GM12878 (cell line): ENCODE results near the gene PTPRN2. TPM values are rescaled to one million over a fixed set of nuclear protein-coding genes. Genes with fewer than 3 reads are reported as not detected.

ENCODE experiments used
- ATAC-seq: fragments of 200-7000 bp; cut with Tn5 transposase; 3 replicates; pipeline ENCODE4 v1.9.1; 2020; ENCODE audit warnings: mild to moderate bottlenecking, moderate library complexity
- BruUV-seq: library from RNA; stranded (reverse); fragments of 400-500 nt; replicated peaks from 2 replicates; lab custom pipeline; 2021; lab: Mats Ljungman, UMichigan
- CTCF ChIA-PET: fragments of 300-600 bp; sonication (Branson Sonifier 250); formaldehyde crosslinking; extraction: SDS; loops from one replicate; lab custom pipeline; 2021; ENCODE audit warnings: inconsistent platforms; lab: Yijun Ruan, JAX
- POLR2A ChIA-PET: fragments of 350-600 bp; formaldehyde crosslinking; extraction: SDS; loops from one replicate; lab custom pipeline; 2021; ENCODE audit warnings: inconsistent platforms; lab: Charles Lee
- RAD21 ChIA-PET: fragments of 300-600 bp; sonication (Branson Sonifier 250); formaldehyde crosslinking; loops from one replicate; lab custom pipeline; 2023; ENCODE audit warnings: antibody characterized with exemption; ENCODE audit not compliant: unreplicated experiment; lab: Charles Lee
- SMC1A ChIA-PET: fragments of 300-600 bp; sonication (Branson Sonifier 250); formaldehyde crosslinking; loops from one replicate; lab custom pipeline; 2023; ENCODE audit not compliant: unreplicated experiment, uncharacterized antibody; lab: Charles Lee
- DNase-seq: peaks from one replicate; pipeline ENCODE4 v3.0.0-alpha.2; 2011; ENCODE audit warnings: low read depth, low spot score
- FAIRE-seq: peaks from 3 replicates; lab custom pipeline; 2011; peaks lifted over from hg19 to GRCh38; lab: Jason Lieb, UNC
- H2AFZ ChIP-seq: 2 replicates; pipeline ENCODE4 v1.6.0; 2011; ENCODE audit warnings: low read depth, low read length, control low read depth; ENCODE audit not compliant: control insufficient read depth
- H3K27ac ChIP-seq: 2 replicates; pipeline ENCODE4 v1.5.1; 2011; ENCODE audit warnings: control low read depth; ENCODE audit not compliant: control insufficient read depth, insufficient read depth
- H3K27me3 ChIP-seq, 2 experiments: replicated peaks in 1 of 2; 2 replicates each; pipeline versions ENCODE4 v1.6.0 to v1.6.1; 2011; ENCODE audit warnings: low read length in 1 of 2; ENCODE audit not compliant: control insufficient read depth in 2 of 2, insufficient read depth in 2 of 2
- H3K36me3 ChIP-seq, 2 experiments: 2 replicates each; pipeline ENCODE4 v1.5.1; 2011; ENCODE audit warnings: low read length in 1 of 2; ENCODE audit not compliant: control insufficient read depth in 2 of 2, insufficient read depth in 2 of 2
- H3K4me1 ChIP-seq: 2 replicates; pipeline ENCODE4 v1.6.1; 2011; ENCODE audit warnings: mild to moderate bottlenecking, low read length, moderate library complexity, mixed read lengths; ENCODE audit not compliant: control insufficient read depth, insufficient read depth
- H3K4me2 ChIP-seq: 2 replicates; pipeline ENCODE4 v1.6.0; 2011; ENCODE audit warnings: control low read depth; ENCODE audit not compliant: control insufficient read depth, insufficient read depth
- H3K4me3 ChIP-seq: fragments of 200-600 bp; sonication (generic); 2 replicates; pipeline ENCODE4 v1.5.1; 2016
- H3K79me2 ChIP-seq: 2 replicates; pipeline ENCODE4 v1.6.0; 2011; ENCODE audit warnings: low read length; ENCODE audit not compliant: control insufficient read depth, insufficient read depth
- H3K9ac ChIP-seq: 2 replicates; pipeline ENCODE4 v1.8.0; 2011; ENCODE audit warnings: low read length, control low read depth, mixed read lengths; ENCODE audit not compliant: control insufficient read depth, insufficient read depth
- H3K9me3 ChIP-seq: replicated peaks from 3 replicates; pipeline ENCODE4 v1.5.1; 2011; ENCODE audit warnings: mild to moderate bottlenecking, low read length; ENCODE audit not compliant: control insufficient read depth, insufficient read depth
- H4K20me1 ChIP-seq: 2 replicates; pipeline ENCODE4 v1.6.0; 2011; ENCODE audit not compliant: control insufficient read depth, insufficient read depth
- CHD4 ChIP-seq: fragments of 200-600 bp; sonication (generic); IDR thresholded peaks from 2 replicates; pipeline ENCODE4 v1.6.1; 2016; ENCODE audit warnings: mild to moderate bottlenecking
- MYC ChIP-seq: IDR thresholded peaks from 2 replicates; pipeline ENCODE4 v1.6.1; 2011; ENCODE audit warnings: mild to moderate bottlenecking, low read length, moderate library complexity, inconsistent platforms; ENCODE audit not compliant: insufficient read depth, insufficient replicate concordance, insufficient read length, severe bottlenecking
- PAX5 ChIP-seq: IDR thresholded peaks from 2 replicates; pipeline ENCODE4 v1.6.1; 2011; ENCODE audit warnings: low read depth, low read length, borderline replicate concordance
- RAD51 ChIP-seq: fragments of 450-650 bp; IDR thresholded peaks from 2 replicates; pipeline ENCODE4 v1.6.1; 2016; ENCODE audit warnings: moderate library complexity, mild to moderate bottlenecking, inconsistent platforms
- RUNX3 ChIP-seq: IDR thresholded peaks from 2 replicates; pipeline ENCODE4 v1.6.1; 2012; ENCODE audit warnings: low read length, inconsistent platforms
- ZBTB11 ChIP-seq: fragments of 450-650 bp; formaldehyde crosslinking; IDR thresholded peaks from 2 replicates; pipeline ENCODE4 v1.5.0; 2022; ENCODE audit warnings: mild to moderate bottlenecking, missing genetic modification characterization
- WGBS: methylation state at CpG from one replicate; pipeline ENCODE4 v1.1.6; 2016; ENCODE audit warnings: low lambda C conversion rate; ENCODE audit not compliant: insufficient replicate concordance, insufficient coverage; ENCODE audit errors: missing lambda C conversion rate; 5-methylcytosine and 5-hydroxymethylcytosine counted together
- in situ Hi-C: fragments of 300-500 bp; cut with MboI; formaldehyde crosslinking; loops from 9 replicates; pipeline ENCODE4 v1.14.3; 2018; ENCODE audit warnings: mixed read lengths
- intact Hi-C: fragments of 100-400 bp; cut with micrococcal nuclease; formaldehyde crosslinking; loops from one replicate; pipeline ENCODE4 v1.14.2; 2022; ENCODE audit not compliant: unreplicated experiment
- polyA plus RNA-seq, 11 experiments: library from polyadenylated mRNA; depleted of rRNA in 4 of 11; unstranded in 6 of 11; stranded (reverse) in 5 of 11; fragments of >200 nt; fragmentation: Nextera tagmentation in 4 of 11; fragmentation: Illumina TruSeq in 1 of 11; extraction: Ambion mirVana in 4 of 11; extraction: Trizol in 1 of 11; gene quantifications; 1 replicate in 1 of 11; 2 replicates in 10 of 11; pipeline versions ENCODE4 v1.2.1 to v1.2.3, GENCODE V29; 2011 to 2016; ENCODE audit warnings: inconsistent platforms in 2 of 11, missing spikeins in 2 of 11, low read depth in 1 of 11
- total RNA-seq, 4 experiments: library from RNA; depleted of rRNA in 3 of 4; stranded (reverse); fragments of >200 nt in 3 of 4; fragmentation: Illumina TruSeq in 1 of 4; extraction: Trizol in 1 of 4; gene quantifications; 2 replicates each; pipeline versions ENCODE4 v1.2.1 to v1.2.3, GENCODE V29; 2013 to 2021

PTPRN2 gene
- total and polyA plus RNA-seq, 10 of the 15 experiments (the other 5 are each of a cell fraction or from before 2014, with no cell fraction given), result 5.4 TPM; not detected in 9

- ChIA-PET POLR2A (no interaction called here), SMC1A (no interaction called here), RAD21 (no interaction called here), CTCF (no interaction called here)
- intact Hi-C loops (no loop called here), in situ Hi-C loops (no loop called here)
- H3K4me2 ChIP-seq, result no peak overlapping the region
- no peak for FAIRE-seq
- TF ChIP-seq ZBTB11 (CRISPR knock-in tag), result no peak
- TF ChIP-seq PAX5, result no peak
- TF ChIP-seq CHD4, result no peak
- no peak for TF ChIP-seq MYC
- no peak for TF ChIP-seq RAD51
- no peak for TF ChIP-seq RUNX3
- H3K36me3 ChIP-seq, result no peaks in the 10 kb centered on the region
- H3K27me3 ChIP-seq, result no peaks in the 10 kb centered on the region
- no TSS peak for BruUV-seq
- no peak overlapping the region for H3K9ac ChIP-seq
- H3K4me1 ChIP-seq, result no peaks in the 10 kb centered on the region
- no peak overlapping the region for H3K4me3 ChIP-seq
- no peak for ATAC-seq
- peaks cover 2% of the 10 kb centered on the region; the same call in 1 of the 3 replicates for H3K9me3 ChIP-seq
- no peaks in the 10 kb centered on the region for H3K79me2 ChIP-seq
- no peaks in the 10 kb centered on the region for H4K20me1 ChIP-seq
- H2AFZ ChIP-seq, result no peak overlapping the region
- no peak overlapping the region for H3K27ac ChIP-seq
- no peak for DNase-seq
- 57% methylated on average over 11 of the region's 19 CpGs for WGBS
Measured at GRCh38 chr7:157945401-157945800, 642.2 kb downstream of the PTPRN2 start.
